GM18507 (cell line): ENCODE data around the gene FZD10.

Source experiments
- DNase-seq: peaks from one replicate; pipeline ENCODE4 v3.0.0; 2011; ENCODE audit warnings: low read depth; ENCODE audit not compliant: insufficient read length; ENCODE audit errors: extremely low spot score
- FAIRE-seq: peaks from 2 replicates; lab custom pipeline; 2011; peaks lifted over from hg19 to GRCh38; lab: Jason Lieb, UNC

The FZD10 gene

GRCh38 chr12:130169924-130170323 is 7.7 kb downstream of the FZD10 start:
- no peak for FAIRE-seq

GRCh38 chr12:130170611-130171010 is 8.3 kb downstream of the FZD10 start:
- FAIRE-seq: no peak
- DNase-seq: no peak

More at GRCh38 chr12:130169924-130170323, 7.7 kb downstream of the FZD10 start:
- DNase-seq: no peak

- FAIRE-seq: no peak
- no peak for DNase-seq
Measured at GRCh38 chr12:130177635-130178242, 15.5 kb downstream of the FZD10 start.

- FAIRE-seq (no peak), DNase-seq (no peak)
Measured at GRCh38 chr12:130178282-130178681, 16.0 kb downstream of the FZD10 start.

- FAIRE-seq (no peak), DNase-seq (no peak)
Measured at GRCh38 chr12:130179191-130179590, 16.9 kb downstream of the FZD10 start.

- DNase-seq: no peak
- no peak for FAIRE-seq
Measured at GRCh38 chr12:130179621-130180020, 17.4 kb downstream of the FZD10 start.

GRCh38 chr12:130181211-130181610 is 18.9 kb downstream of the FZD10 start:
- FAIRE-seq (no peak), DNase-seq (no peak)

- FAIRE-seq: no peak
Measured at GRCh38 chr12:130183585-130184370, 21.5 kb downstream of the FZD10 start.

GRCh38 chr12:130184404-130185090 is 22.3 kb downstream of the FZD10 start:
- FAIRE-seq (no peak), DNase-seq (no peak)

More at GRCh38 chr12:130183585-130184370, 21.5 kb downstream of the FZD10 start:
- DNase-seq: no peak

GRCh38 chr12:130185455-130186391 is 23.5 kb downstream of the FZD10 start:
- DNase-seq (no peak), FAIRE-seq (no peak)

- no peak for DNase-seq
- no peak for FAIRE-seq
Measured at GRCh38 chr12:130186651-130187268, 24.5 kb downstream of the FZD10 start.

GRCh38 chr12:130192642-130193345 is 30.5 kb downstream of the FZD10 start:
- DNase-seq: no peak
- FAIRE-seq: no peak

GRCh38 chr12:130194154-130194553 is 31.9 kb downstream of the FZD10 start:
- no peak for FAIRE-seq
- no peak for DNase-seq

- DNase-seq (no peak), FAIRE-seq (no peak)
Measured at GRCh38 chr12:130195369-130195768, 33.1 kb downstream of the FZD10 start.

- DNase-seq (no peak), FAIRE-seq (no peak)
Measured at GRCh38 chr12:130195776-130196175, 33.5 kb downstream of the FZD10 start.

- no peak for DNase-seq
- no peak for FAIRE-seq
Measured at GRCh38 chr12:130196827-130197226, 34.6 kb downstream of the FZD10 start.

GRCh38 chr12:130198026-130198662 is 35.9 kb downstream of the FZD10 start:
- DNase-seq: no peak
- FAIRE-seq: no peak

GRCh38 chr12:130198663-130199060 is 36.4 kb downstream of the FZD10 start:
- DNase-seq (no peak), FAIRE-seq (no peak)
